SK-N-SH treated with all-trans-retinoic acid at 6 μM for 48 hours (cell line): Measurements from ENCODE around the gene ELMO1.

Source experiments
- ARNTL ChIP-seq: fragments of 450-650 bp; formaldehyde crosslinking; IDR thresholded peaks from 2 replicates; pipeline ENCODE4 v1.5.0; 2020; ENCODE audit warnings: low read depth, mild to moderate bottlenecking, moderate library complexity, borderline replicate concordance
- CREB5 ChIP-seq: fragments of 250-450 bp; sonication (Bioruptor Pico); IDR thresholded peaks from 2 replicates; pipeline ENCODE4 v1.5.1; 2020; ENCODE audit warnings: low read depth, mild to moderate bottlenecking, moderate library complexity
- CSDC2 ChIP-seq: fragments of 250-450 bp; sonication (Bioruptor Pico); IDR thresholded peaks from 2 replicates; pipeline ENCODE4 v1.5.0; 2020; ENCODE audit warnings: mild to moderate bottlenecking, moderate library complexity
- POU6F1 ChIP-seq: fragments of 250-450 bp; sonication (Bioruptor Pico); IDR thresholded peaks from 2 replicates; pipeline ENCODE4 v1.8.0; 2021; ENCODE audit warnings: low read depth, mild to moderate bottlenecking, moderate library complexity, borderline replicate concordance
- RARB ChIP-seq: fragments of 250-450 bp; sonication (Bioruptor Pico); IDR thresholded peaks from 2 replicates; pipeline ENCODE4 v1.8.0; 2021; ENCODE audit warnings: mild to moderate bottlenecking, moderate library complexity
- TOX ChIP-seq: fragments of 250-450 bp; sonication (Bioruptor Pico); IDR thresholded peaks from 2 replicates; pipeline ENCODE4 v1.8.0; 2021; ENCODE audit warnings: mild to moderate bottlenecking, moderate library complexity, borderline replicate concordance
- ZC3H10 ChIP-seq: fragments of 250-450 bp; sonication (Bioruptor Pico); IDR thresholded peaks from 2 replicates; pipeline ENCODE4 v1.5.1; 2021; ENCODE audit warnings: mild to moderate bottlenecking, moderate library complexity
- ZFP30 ChIP-seq: fragments of 450-650 bp; formaldehyde crosslinking; IDR thresholded peaks from 2 replicates; pipeline ENCODE4 v1.5.0; 2022; ENCODE audit warnings: mild to moderate bottlenecking, moderate library complexity
- ZNF565 ChIP-seq: fragments of 450-650 bp; formaldehyde crosslinking; conservative IDR thresholded peaks from 2 replicates; pipeline ENCODE4 v1.5.0; 2020; ENCODE audit warnings: low read depth, mild to moderate bottlenecking, moderate library complexity
- TF ChIP-seq, protein P1 (sequence below): fragments of 250-450 bp; sonication (Bioruptor Pico); IDR thresholded peaks from 2 replicates; pipeline ENCODE4 v1.8.0; 2020; ENCODE audit warnings: mild to moderate bottlenecking, moderate library complexity, borderline replicate concordance
- TF ChIP-seq, protein P2 (sequence below): fragments of 250-450 bp; sonication (Bioruptor Pico); IDR thresholded peaks from 2 replicates; pipeline ENCODE4 v1.5.0; 2020; ENCODE audit warnings: mild to moderate bottlenecking, moderate library complexity

GRCh38 chr7:37111459-37111858 is 337.2 kb downstream of the ELMO1 start:
- TF ChIP-seq POU6F1 (CRISPR knock-in tag) (no peak), ZC3H10 (CRISPR knock-in tag) (no peak), CSDC2 (CRISPR knock-in tag) (no peak), RARB (no peak), ZNF565 (CRISPR knock-in tag) (no peak), TOX (no peak), CREB5 (CRISPR knock-in tag) (no peak), ARNTL (CRISPR knock-in tag) (no peak), ZFP30 (CRISPR knock-in tag) (no peak)
- TF ChIP-seq, protein P1, sequence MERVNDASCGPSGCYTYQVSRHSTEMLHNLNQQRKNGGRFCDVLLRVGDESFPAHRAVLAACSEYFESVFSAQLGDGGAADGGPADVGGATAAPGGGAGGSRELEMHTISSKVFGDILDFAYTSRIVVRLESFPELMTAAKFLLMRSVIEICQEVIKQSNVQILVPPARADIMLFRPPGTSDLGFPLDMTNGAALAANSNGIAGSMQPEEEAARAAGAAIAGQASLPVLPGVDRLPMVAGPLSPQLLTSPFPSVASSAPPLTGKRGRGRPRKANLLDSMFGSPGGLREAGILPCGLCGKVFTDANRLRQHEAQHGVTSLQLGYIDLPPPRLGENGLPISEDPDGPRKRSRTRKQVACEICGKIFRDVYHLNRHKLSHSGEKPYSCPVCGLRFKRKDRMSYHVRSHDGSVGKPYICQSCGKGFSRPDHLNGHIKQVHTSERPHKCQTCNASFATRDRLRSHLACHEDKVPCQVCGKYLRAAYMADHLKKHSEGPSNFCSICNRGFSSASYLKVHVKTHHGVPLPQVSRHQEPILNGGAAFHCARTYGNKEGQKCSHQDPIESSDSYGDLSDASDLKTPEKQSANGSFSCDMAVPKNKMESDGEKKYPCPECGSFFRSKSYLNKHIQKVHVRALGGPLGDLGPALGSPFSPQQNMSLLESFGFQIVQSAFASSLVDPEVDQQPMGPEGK (CRISPR knock-in tag), result no peak
- TF ChIP-seq, protein P2, sequence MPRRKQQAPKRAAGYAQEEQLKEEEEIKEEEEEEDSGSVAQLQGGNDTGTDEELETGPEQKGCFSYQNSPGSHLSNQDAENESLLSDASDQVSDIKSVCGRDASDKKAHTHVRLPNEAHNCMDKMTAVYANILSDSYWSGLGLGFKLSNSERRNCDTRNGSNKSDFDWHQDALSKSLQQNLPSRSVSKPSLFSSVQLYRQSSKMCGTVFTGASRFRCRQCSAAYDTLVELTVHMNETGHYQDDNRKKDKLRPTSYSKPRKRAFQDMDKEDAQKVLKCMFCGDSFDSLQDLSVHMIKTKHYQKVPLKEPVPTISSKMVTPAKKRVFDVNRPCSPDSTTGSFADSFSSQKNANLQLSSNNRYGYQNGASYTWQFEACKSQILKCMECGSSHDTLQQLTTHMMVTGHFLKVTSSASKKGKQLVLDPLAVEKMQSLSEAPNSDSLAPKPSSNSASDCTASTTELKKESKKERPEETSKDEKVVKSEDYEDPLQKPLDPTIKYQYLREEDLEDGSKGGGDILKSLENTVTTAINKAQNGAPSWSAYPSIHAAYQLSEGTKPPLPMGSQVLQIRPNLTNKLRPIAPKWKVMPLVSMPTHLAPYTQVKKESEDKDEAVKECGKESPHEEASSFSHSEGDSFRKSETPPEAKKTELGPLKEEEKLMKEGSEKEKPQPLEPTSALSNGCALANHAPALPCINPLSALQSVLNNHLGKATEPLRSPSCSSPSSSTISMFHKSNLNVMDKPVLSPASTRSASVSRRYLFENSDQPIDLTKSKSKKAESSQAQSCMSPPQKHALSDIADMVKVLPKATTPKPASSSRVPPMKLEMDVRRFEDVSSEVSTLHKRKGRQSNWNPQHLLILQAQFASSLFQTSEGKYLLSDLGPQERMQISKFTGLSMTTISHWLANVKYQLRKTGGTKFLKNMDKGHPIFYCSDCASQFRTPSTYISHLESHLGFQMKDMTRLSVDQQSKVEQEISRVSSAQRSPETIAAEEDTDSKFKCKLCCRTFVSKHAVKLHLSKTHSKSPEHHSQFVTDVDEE (CRISPR knock-in tag), result no peak
